GM23338 (cell line): ENCODE results near the gene GLIS2. TPM values are rescaled to one million over a fixed set of nuclear protein-coding genes. Genes with fewer than 3 reads are reported as not detected.

Experiments used
- ATAC-seq: fragments of 200-7000 bp; cut with Tn5 transposase; 3 replicates; pipeline ENCODE4 v1.9.1; 2020
- DNase-seq: peaks from one replicate; pipeline ENCODE4 v3.0.0-alpha.2; 2015; ENCODE audit warnings: low spot score
- H2AFZ ChIP-seq: fragments of 200-600 bp; sonication (generic); 2 replicates; pipeline ENCODE4 v1.8.0; 2016; ENCODE audit warnings: antibody characterized with exemption, mild to moderate bottlenecking, moderate library complexity
- H3F3A ChIP-seq: fragments of 200-600 bp; sonication (generic); replicated peaks from 2 replicates; pipeline ENCODE4 v1.8.0; 2017; ENCODE audit warnings: antibody characterized with exemption, mixed run types, low read depth
- H3K27ac ChIP-seq: fragments of 200-600 bp; sonication (generic); 2 replicates; pipeline ENCODE4 v1.6.1; 2016; ENCODE audit warnings: low read depth
- H3K27me3 ChIP-seq: fragments of 200-600 bp; sonication (generic); 2 replicates; pipeline ENCODE4 v1.8.0; 2016; ENCODE audit warnings: mild to moderate bottlenecking, mixed run types, moderate library complexity; ENCODE audit not compliant: insufficient read depth
- H3K36me3 ChIP-seq: fragments of 200-600 bp; sonication (generic); 2 replicates; pipeline ENCODE4 v1.8.0; 2016; ENCODE audit warnings: mild to moderate bottlenecking; ENCODE audit not compliant: insufficient read depth
- H3K4me1 ChIP-seq: fragments of 200-600 bp; sonication (generic); 2 replicates; pipeline ENCODE4 v1.8.0; 2016; ENCODE audit warnings: mild to moderate bottlenecking, moderate library complexity; ENCODE audit not compliant: insufficient read depth
- H3K4me2 ChIP-seq: fragments of 200-600 bp; sonication (generic); 2 replicates; pipeline ENCODE4 v1.7.1; 2017; ENCODE audit warnings: mixed run types
- H3K4me3 ChIP-seq: fragments of 200-600 bp; sonication (generic); 2 replicates; pipeline ENCODE4 v1.6.1; 2016; ENCODE audit warnings: mixed run types
- H3K79me2 ChIP-seq: fragments of 200-600 bp; sonication (generic); replicated peaks from 2 replicates; pipeline ENCODE4 v1.8.0; 2017; ENCODE audit warnings: mild to moderate bottlenecking; ENCODE audit not compliant: insufficient read depth
- H3K9me2 ChIP-seq: fragments of 200-600 bp; sonication (generic); 2 replicates; pipeline ENCODE4 v1.8.0; 2017; ENCODE audit not compliant: insufficient read depth
- H4K20me1 ChIP-seq: fragments of 200-600 bp; sonication (generic); replicated peaks from 2 replicates; pipeline ENCODE4 v1.8.0; 2017; ENCODE audit warnings: mild to moderate bottlenecking; ENCODE audit not compliant: insufficient read depth
- H3K27ac Mint-ChIP-seq: 2 replicates; pipeline ENCODE4 v1.8.0; 2020; ENCODE audit warnings: inconsistent platforms, mild to moderate bottlenecking, moderate library complexity, mixed read lengths
- H3K27me3 Mint-ChIP-seq: 3 replicates; pipeline ENCODE4 v1.8.0; 2022; ENCODE audit warnings: low read depth, mild to moderate bottlenecking, moderate library complexity, mixed read lengths, inconsistent platforms; ENCODE audit not compliant: insufficient read depth, poor library complexity
- H3K36me3 Mint-ChIP-seq: 3 replicates; pipeline ENCODE4 v1.8.0; 2021; ENCODE audit warnings: low read depth, mild to moderate bottlenecking, inconsistent platforms, moderate library complexity, mixed read lengths
- H3K4me1 Mint-ChIP-seq: 3 replicates; pipeline ENCODE4 v1.8.0; 2020; ENCODE audit warnings: mild to moderate bottlenecking, inconsistent platforms, mixed read lengths
- H3K4me3 Mint-ChIP-seq: 3 replicates; pipeline ENCODE4 v1.8.0; 2021; ENCODE audit warnings: moderate library complexity, mild to moderate bottlenecking, inconsistent platforms, mixed read lengths
- H3K9me3 Mint-ChIP-seq: 3 replicates; pipeline ENCODE4 v1.8.0; 2020; ENCODE audit warnings: moderate library complexity, mild to moderate bottlenecking, inconsistent platforms, mixed read lengths
- EZH2 ChIP-seq: fragments of 200-600 bp; sonication (generic); IDR thresholded peaks from one replicate; pipeline ENCODE4 v1.8.0; 2017; ENCODE audit warnings: antibody characterized with exemption, mild to moderate bottlenecking, low read depth; ENCODE audit not compliant: unreplicated experiment
- EZH2phosphoT487 ChIP-seq: fragments of 200-600 bp; sonication (generic); IDR thresholded peaks from one replicate; pipeline ENCODE4 v1.8.1; 2018; ENCODE audit warnings: antibody characterized with exemption; ENCODE audit not compliant: unreplicated experiment
- JUNB ChIP-seq: IDR thresholded peaks from one replicate; pipeline ENCODE4 v1.6.1; 2016; ENCODE audit warnings: antibody characterized with exemption; ENCODE audit not compliant: unreplicated experiment
- STAT1 ChIP-seq: IDR thresholded peaks from one replicate; pipeline ENCODE4 v1.6.1; 2016; ENCODE audit warnings: antibody characterized with exemption; ENCODE audit not compliant: unreplicated experiment
- ZNF331 ChIP-seq: fragments of 250-450 bp; sonication (Bioruptor Pico); IDR thresholded peaks from 2 replicates; pipeline ENCODE4 v1.5.0; 2020; ENCODE audit warnings: low read depth, mild to moderate bottlenecking, moderate library complexity
- polyA plus RNA-seq: library from polyadenylated mRNA; unstranded; fragments of >200 nt; fragmentation: Nextera tagmentation; extraction: Ambion mirVana; gene quantifications from 2 replicates; pipeline ENCODE4 v1.2.1, GENCODE V29; 2016
- total RNA-seq: library from RNA; depleted of rRNA; stranded (reverse); fragments of >200 nt; shearing (Covaris generic); gene quantifications from 2 replicates; pipeline ENCODE4 v1.2.3, GENCODE V29; 2014
- TF ChIP-seq, protein P1 (sequence below): IDR thresholded peaks from 2 replicates; pipeline ENCODE4 v1.6.1; 2016; ENCODE audit warnings: antibody characterized with exemption
- TF ChIP-seq, protein P2 (sequence below): fragments of 250-450 bp; sonication (Bioruptor Pico); IDR thresholded peaks from 2 replicates; pipeline ENCODE4 v1.5.0; 2020; ENCODE audit warnings: mild to moderate bottlenecking, moderate library complexity

The GLIS2 gene
- total and polyA plus RNA-seq, 2 experiments from 2014 or later, result 8.2 to 10.2 TPM

DNA sequence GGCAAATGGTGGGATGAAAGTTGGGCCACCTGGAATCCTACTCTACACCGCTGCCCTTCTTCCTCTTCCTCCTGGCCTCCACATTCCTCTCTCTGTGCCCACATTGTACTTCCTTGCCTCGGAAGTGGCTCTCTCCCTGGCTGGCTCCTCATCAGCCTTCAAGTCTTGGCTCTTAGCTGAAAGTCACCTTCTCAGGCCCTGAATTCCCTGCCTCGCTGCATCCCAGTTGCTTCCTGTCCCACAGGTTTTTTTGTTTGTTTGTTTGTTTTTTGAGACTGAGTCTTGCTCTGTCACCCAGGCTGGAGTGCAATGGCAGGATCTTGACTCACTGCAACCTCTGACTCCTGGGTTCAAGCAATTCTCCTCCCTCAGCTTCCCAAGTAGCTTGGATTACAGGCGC, 37.8 kb downstream of the GLIS2 start:
- no peak overlapping the region for H3K4me2 ChIP-seq
- H3F3A ChIP-seq, result peaks cover 14% of the 10 kb centered on the region
- 0 out of 2 replicates have a peak overlapping the region, but pooled peaks have one; percentile 39 for H3K27ac ChIP-seq
- peaks cover 23% of the 10 kb centered on the region for H3K79me2 ChIP-seq
- no peak overlapping the region for H3K4me3 Mint-ChIP-seq
- peaks cover 12% of the 10 kb centered on the region for H3K27me3 Mint-ChIP-seq
- no peak overlapping the region for H3K4me3 ChIP-seq
- no peak for DNase-seq
- H3K9me2 ChIP-seq, result no peaks in the 10 kb centered on the region
- H3K27me3 ChIP-seq, result no peaks in the 10 kb centered on the region
- TF ChIP-seq, protein P1, sequence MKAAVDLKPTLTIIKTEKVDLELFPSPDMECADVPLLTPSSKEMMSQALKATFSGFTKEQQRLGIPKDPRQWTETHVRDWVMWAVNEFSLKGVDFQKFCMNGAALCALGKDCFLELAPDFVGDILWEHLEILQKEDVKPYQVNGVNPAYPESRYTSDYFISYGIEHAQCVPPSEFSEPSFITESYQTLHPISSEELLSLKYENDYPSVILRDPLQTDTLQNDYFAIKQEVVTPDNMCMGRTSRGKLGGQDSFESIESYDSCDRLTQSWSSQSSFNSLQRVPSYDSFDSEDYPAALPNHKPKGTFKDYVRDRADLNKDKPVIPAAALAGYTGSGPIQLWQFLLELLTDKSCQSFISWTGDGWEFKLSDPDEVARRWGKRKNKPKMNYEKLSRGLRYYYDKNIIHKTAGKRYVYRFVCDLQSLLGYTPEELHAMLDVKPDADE, result no peak
- TF ChIP-seq, protein P2, sequence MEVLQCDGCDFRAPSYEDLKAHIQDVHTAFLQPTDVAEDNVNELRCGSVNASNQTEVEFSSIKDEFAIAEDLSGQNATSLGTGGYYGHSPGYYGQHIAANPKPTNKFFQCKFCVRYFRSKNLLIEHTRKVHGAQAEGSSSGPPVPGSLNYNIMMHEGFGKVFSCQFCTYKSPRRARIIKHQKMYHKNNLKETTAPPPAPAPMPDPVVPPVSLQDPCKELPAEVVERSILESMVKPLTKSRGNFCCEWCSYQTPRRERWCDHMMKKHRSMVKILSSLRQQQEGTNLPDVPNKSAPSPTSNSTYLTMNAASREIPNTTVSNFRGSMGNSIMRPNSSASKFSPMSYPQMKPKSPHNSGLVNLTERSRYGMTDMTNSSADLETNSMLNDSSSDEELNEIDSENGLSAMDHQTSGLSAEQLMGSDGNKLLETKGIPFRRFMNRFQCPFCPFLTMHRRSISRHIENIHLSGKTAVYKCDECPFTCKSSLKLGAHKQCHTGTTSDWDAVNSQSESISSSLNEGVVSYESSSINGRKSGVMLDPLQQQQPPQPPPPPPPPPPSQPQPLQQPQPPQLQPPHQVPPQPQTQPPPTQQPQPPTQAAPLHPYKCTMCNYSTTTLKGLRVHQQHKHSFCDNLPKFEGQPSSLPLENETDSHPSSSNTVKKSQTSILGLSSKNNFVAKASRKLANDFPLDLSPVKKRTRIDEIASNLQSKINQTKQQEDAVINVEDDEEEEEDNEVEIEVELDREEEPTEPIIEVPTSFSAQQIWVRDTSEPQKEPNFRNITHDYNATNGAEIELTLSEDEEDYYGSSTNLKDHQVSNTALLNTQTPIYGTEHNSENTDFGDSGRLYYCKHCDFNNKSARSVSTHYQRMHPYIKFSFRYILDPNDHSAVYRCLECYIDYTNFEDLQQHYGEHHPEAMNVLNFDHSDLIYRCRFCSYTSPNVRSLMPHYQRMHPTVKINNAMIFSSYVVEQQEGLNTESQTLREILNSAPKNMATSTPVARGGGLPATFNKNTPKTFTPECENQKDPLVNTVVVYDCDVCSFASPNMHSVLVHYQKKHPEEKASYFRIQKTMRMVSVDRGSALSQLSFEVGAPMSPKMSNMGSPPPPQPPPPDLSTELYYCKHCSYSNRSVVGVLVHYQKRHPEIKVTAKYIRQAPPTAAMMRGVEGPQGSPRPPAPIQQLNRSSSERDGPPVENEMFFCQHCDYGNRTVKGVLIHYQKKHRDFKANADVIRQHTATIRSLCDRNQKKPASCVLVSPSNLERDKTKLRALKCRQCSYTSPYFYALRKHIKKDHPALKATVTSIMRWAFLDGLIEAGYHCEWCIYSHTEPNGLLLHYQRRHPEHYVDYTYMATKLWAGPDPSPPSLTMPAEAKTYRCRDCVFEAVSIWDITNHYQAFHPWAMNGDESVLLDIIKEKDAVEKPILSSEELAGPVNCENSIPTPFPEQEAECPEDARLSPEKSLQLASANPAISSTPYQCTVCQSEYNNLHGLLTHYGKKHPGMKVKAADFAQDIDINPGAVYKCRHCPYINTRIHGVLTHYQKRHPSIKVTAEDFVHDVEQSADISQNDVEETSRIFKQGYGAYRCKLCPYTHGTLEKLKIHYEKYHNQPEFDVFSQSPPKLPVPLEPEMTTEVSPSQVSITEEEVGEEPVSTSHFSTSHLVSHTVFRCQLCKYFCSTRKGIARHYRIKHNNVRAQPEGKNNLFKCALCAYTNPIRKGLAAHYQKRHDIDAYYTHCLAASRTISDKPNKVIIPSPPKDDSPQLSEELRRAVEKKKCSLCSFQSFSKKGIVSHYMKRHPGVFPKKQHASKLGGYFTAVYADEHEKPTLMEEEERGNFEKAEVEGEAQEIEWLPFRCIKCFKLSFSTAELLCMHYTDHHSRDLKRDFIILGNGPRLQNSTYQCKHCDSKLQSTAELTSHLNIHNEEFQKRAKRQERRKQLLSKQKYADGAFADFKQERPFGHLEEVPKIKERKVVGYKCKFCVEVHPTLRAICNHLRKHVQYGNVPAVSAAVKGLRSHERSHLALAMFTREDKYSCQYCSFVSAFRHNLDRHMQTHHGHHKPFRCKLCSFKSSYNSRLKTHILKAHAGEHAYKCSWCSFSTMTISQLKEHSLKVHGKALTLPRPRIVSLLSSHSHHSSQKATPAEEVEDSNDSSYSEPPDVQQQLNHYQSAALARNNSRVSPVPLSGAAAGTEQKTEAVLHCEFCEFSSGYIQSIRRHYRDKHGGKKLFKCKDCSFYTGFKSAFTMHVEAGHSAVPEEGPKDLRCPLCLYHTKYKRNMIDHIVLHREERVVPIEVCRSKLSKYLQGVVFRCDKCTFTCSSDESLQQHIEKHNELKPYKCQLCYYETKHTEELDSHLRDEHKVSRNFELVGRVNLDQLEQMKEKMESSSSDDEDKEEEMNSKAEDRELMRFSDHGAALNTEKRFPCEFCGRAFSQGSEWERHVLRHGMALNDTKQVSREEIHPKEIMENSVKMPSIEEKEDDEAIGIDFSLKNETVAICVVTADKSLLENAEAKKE (CRISPR knock-in tag), result no peak
- TF ChIP-seq ZNF331, result no peak
- no peak for TF ChIP-seq EZH2
- no peak for TF ChIP-seq EZH2phosphoT487
- TF ChIP-seq JUNB, result no peak
- TF ChIP-seq STAT1, result no peak
- ATAC-seq, result no peak
- H3K9me3 Mint-ChIP-seq, result no peaks in the 10 kb centered on the region; the same call in 1 of the 3 replicates
- H3K4me1 ChIP-seq, result peaks cover 7% of the 10 kb centered on the region
- H3K4me1 Mint-ChIP-seq, result peaks cover 9% of the 10 kb centered on the region; the same call in 2 of the 3 replicates
- H3K27ac Mint-ChIP-seq, result peak overlapping the region; percentile 19; the same call in 1 of the 2 replicates
- H3K36me3 ChIP-seq, result no peaks in the 10 kb centered on the region
- no peak overlapping the region for H2AFZ ChIP-seq
- H3K36me3 Mint-ChIP-seq, result peaks cover 3% of the 10 kb centered on the region; the same call in 2 of the 3 replicates
- H4K20me1 ChIP-seq, result peaks cover 9% of the 10 kb centered on the region; the same call in 1 of the 2 replicates
